WTC11 (cell line): ENCODE results near the gene MGAT4C. TPM values are rescaled to one million over a fixed set of nuclear protein-coding genes. Genes with fewer than 3 reads are reported as not detected.

Source experiments
- ATAC-seq: fragments of 200-7000 bp; cut with Tn5 transposase; 2 replicates; pipeline ENCODE4 v1.10.0; 2021; ENCODE audit warnings: mild to moderate bottlenecking, moderate library complexity
- CTCF ChIA-PET: fragments of 300-600 bp; sonication (Branson Sonifier 250); formaldehyde crosslinking; loops from one replicate; lab custom pipeline; 2021; ENCODE audit warnings: antibody characterized with exemption; lab: Charles Lee
- POLR2A ChIA-PET: fragments of 350-600 bp; sonication (Branson Sonifier 250); formaldehyde crosslinking; loops from one replicate; lab custom pipeline; 2021; ENCODE audit warnings: antibody characterized with exemption; lab: Charles Lee
- DNase-seq: peaks from one replicate; pipeline ENCODE4 v3.0.0; 2021; ENCODE audit warnings: low spot score
- H3K27ac Mint-ChIP-seq: 2 replicates; pipeline ENCODE4 v1.8.0; 2021; ENCODE audit warnings: mixed read lengths
- H3K27me3 Mint-ChIP-seq: 2 replicates; pipeline ENCODE4 v1.8.0; 2021; ENCODE audit warnings: low read depth, mild to moderate bottlenecking, moderate library complexity, mixed read lengths
- H3K36me3 Mint-ChIP-seq: 2 replicates; pipeline ENCODE4 v1.8.0; 2021; ENCODE audit warnings: mixed read lengths
- H3K4me1 Mint-ChIP-seq: 2 replicates; pipeline ENCODE4 v1.8.0; 2022; ENCODE audit warnings: mixed read lengths
- H3K4me3 Mint-ChIP-seq: 2 replicates; pipeline ENCODE4 v1.8.0; 2021; ENCODE audit warnings: mild to moderate bottlenecking, moderate library complexity, mixed read lengths
- H3K9me3 Mint-ChIP-seq: 2 replicates; pipeline ENCODE4 v1.8.0; 2021; ENCODE audit warnings: mixed read lengths
- ATF1 ChIP-seq: sonication (generic); formaldehyde crosslinking; IDR thresholded peaks from 2 replicates; pipeline ENCODE4 v1.8.1; 2023; ENCODE audit warnings: mild to moderate bottlenecking, moderate library complexity, missing genetic modification reagents
- CREB1 ChIP-seq: sonication (generic); formaldehyde crosslinking; IDR thresholded peaks from 2 replicates; pipeline ENCODE4 v1.8.0; 2023; ENCODE audit warnings: mild to moderate bottlenecking, missing genetic modification reagents
- MYBL2 ChIP-seq: sonication (generic); formaldehyde crosslinking; IDR thresholded peaks from 2 replicates; pipeline ENCODE4 v1.8.1; 2023; ENCODE audit warnings: mild to moderate bottlenecking, moderate library complexity, missing genetic modification reagents
- NFATC4 ChIP-seq: fragments of 250-450 bp; sonication (Bioruptor Pico); IDR thresholded peaks from 2 replicates; pipeline ENCODE4 v1.9.0; 2021; ENCODE audit warnings: mild to moderate bottlenecking
- NFYB ChIP-seq: sonication (generic); formaldehyde crosslinking; conservative IDR thresholded peaks from 2 replicates; pipeline ENCODE4 v1.8.0; 2022; ENCODE audit warnings: low read depth, missing genetic modification reagents
- NR2C2 ChIP-seq: sonication (generic); formaldehyde crosslinking; IDR thresholded peaks from 2 replicates; pipeline ENCODE4 v1.8.0; 2022; ENCODE audit warnings: mild to moderate bottlenecking, missing genetic modification reagents
- SMAD4 ChIP-seq: sonication (generic); formaldehyde crosslinking; IDR thresholded peaks from 2 replicates; pipeline ENCODE4 v1.8.0; 2022; ENCODE audit warnings: mild to moderate bottlenecking, missing genetic modification reagents
- TCF7 ChIP-seq: sonication (generic); formaldehyde crosslinking; IDR thresholded peaks from 2 replicates; pipeline ENCODE4 v1.8.0; 2022; ENCODE audit warnings: mild to moderate bottlenecking, low read depth, missing genetic modification reagents, moderate library complexity
- TP53 ChIP-seq: sonication (generic); formaldehyde crosslinking; IDR thresholded peaks from 2 replicates; pipeline ENCODE4 v1.8.1; 2023; ENCODE audit warnings: mild to moderate bottlenecking, missing genetic modification reagents
- ZNF138 ChIP-seq: sonication (generic); formaldehyde crosslinking; conservative IDR thresholded peaks from 2 replicates; pipeline ENCODE4 v1.8.1; 2022; ENCODE audit warnings: mild to moderate bottlenecking, moderate library complexity, missing genetic modification reagents
- ZNF671 ChIP-seq: fragments of 250-450 bp; sonication (Bioruptor Pico); IDR thresholded peaks from 2 replicates; pipeline ENCODE4 v1.8.0; 2021; ENCODE audit warnings: mild to moderate bottlenecking
- total RNA-seq: library from RNA; stranded (reverse); gene quantifications from 3 replicates; pipeline ENCODE4 v1.2.3, GENCODE V29; 2021
- TF ChIP-seq, protein P1 (sequence below): sonication (generic); formaldehyde crosslinking; IDR thresholded peaks from 2 replicates; pipeline ENCODE4 v1.8.0; 2023; ENCODE audit warnings: missing genetic modification reagents, mild to moderate bottlenecking, borderline replicate concordance
- TF ChIP-seq, protein P2 (sequence below): sonication (generic); formaldehyde crosslinking; IDR thresholded peaks from 2 replicates; pipeline ENCODE4 v1.8.1; 2022; ENCODE audit warnings: mild to moderate bottlenecking, moderate library complexity, missing genetic modification reagents
- TF ChIP-seq, protein P3 (sequence below): fragments of 250-450 bp; sonication (Bioruptor Pico); IDR thresholded peaks from 2 replicates; pipeline ENCODE4 v2.1.2; 2022; ENCODE audit warnings: mild to moderate bottlenecking, moderate library complexity
- TF ChIP-seq, protein P4 (sequence below): sonication (generic); formaldehyde crosslinking; IDR thresholded peaks from 2 replicates; pipeline ENCODE4 v1.8.0; 2023; ENCODE audit warnings: mild to moderate bottlenecking, missing genetic modification reagents
- TF ChIP-seq, protein P5 (sequence below): sonication (generic); formaldehyde crosslinking; IDR thresholded peaks from 2 replicates; pipeline ENCODE4 v1.8.1; 2023; ENCODE audit warnings: mild to moderate bottlenecking, missing genetic modification reagents

MGAT4C gene
- total RNA-seq, 1 experiment from 2014 or later, result 4.8 TPM

DNA sequence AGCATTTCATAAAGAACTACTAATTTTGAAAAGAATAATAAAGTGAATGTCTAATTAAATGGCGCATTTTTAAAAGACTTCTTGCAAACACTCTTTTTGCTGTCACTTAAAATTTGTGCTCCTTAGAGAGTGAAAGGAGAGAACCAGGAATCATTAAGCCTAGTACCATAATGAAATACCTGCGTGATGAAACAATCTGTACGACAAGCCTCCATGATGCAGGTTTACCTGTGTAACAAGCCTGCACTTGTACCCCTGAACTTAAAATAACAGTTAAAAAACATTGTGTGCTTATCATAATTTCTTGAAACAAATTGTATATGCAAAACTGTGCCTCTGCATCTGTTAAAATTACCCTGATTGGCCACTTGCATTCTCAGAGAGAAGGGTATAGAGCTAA lies 108.1 kb downstream of the MGAT4C start:
- Mint-ChIP-seq H3K36me3 (no peaks in the 10 kb centered on the region), H3K27me3 (no peaks in the 10 kb centered on the region), H3K4me3 (no peak overlapping the region), H3K27ac (no peak overlapping the region), H3K9me3 (peaks cover 8% of the 10 kb centered on the region; the same call in 1 of the 2 replicates), H3K4me1 (peaks cover 16% of the 10 kb centered on the region)
- POLR2A ChIA-PET, result no interaction called here
- CTCF ChIA-PET, result no interaction called here
- no peak for ATAC-seq
- TF ChIP-seq, protein P1, sequence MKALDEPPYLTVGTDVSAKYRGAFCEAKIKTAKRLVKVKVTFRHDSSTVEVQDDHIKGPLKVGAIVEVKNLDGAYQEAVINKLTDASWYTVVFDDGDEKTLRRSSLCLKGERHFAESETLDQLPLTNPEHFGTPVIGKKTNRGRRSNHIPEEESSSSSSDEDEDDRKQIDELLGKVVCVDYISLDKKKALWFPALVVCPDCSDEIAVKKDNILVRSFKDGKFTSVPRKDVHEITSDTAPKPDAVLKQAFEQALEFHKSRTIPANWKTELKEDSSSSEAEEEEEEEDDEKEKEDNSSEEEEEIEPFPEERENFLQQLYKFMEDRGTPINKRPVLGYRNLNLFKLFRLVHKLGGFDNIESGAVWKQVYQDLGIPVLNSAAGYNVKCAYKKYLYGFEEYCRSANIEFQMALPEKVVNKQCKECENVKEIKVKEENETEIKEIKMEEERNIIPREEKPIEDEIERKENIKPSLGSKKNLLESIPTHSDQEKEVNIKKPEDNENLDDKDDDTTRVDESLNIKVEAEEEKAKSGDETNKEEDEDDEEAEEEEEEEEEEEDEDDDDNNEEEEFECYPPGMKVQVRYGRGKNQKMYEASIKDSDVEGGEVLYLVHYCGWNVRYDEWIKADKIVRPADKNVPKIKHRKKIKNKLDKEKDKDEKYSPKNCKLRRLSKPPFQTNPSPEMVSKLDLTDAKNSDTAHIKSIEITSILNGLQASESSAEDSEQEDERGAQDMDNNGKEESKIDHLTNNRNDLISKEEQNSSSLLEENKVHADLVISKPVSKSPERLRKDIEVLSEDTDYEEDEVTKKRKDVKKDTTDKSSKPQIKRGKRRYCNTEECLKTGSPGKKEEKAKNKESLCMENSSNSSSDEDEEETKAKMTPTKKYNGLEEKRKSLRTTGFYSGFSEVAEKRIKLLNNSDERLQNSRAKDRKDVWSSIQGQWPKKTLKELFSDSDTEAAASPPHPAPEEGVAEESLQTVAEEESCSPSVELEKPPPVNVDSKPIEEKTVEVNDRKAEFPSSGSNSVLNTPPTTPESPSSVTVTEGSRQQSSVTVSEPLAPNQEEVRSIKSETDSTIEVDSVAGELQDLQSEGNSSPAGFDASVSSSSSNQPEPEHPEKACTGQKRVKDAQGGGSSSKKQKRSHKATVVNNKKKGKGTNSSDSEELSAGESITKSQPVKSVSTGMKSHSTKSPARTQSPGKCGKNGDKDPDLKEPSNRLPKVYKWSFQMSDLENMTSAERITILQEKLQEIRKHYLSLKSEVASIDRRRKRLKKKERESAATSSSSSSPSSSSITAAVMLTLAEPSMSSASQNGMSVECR (CRISPR knock-in tag), result no peak
- no peak for TF ChIP-seq NFYB (CRISPR knock-in tag)
- no peak for DNase-seq

DNA sequence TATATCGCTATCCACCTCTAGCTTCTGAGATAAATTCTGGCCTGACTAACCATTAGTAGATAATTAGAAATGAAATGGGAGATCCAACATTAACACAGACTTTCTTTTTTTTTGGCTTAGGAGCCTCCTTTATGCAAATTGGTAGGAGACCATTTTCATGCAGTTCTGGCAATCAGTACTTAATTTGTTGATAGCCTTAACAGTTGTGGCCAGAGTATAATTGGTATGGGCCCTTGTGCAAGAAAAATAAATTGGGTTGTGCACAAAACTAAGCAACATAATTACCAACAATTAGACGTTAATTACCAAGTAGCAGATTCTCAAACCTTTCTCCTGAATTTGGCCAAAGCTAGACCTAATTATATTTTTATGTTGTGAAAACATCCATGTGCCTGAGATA lies 111.0 kb downstream of the MGAT4C start:
- POLR2A ChIA-PET, result no interaction called here
- Mint-ChIP-seq H3K27ac (no peak overlapping the region), H3K27me3 (no peaks in the 10 kb centered on the region), H3K4me3 (no peak overlapping the region), H3K36me3 (no peaks in the 10 kb centered on the region), H3K9me3 (peaks cover 4% of the 10 kb centered on the region; the same call in 1 of the 2 replicates), H3K4me1 (peaks cover 16% of the 10 kb centered on the region)
- ATAC-seq, result no peak
- no peak for DNase-seq
- TF ChIP-seq NFATC4 (CRISPR knock-in tag) (no peak), MYBL2 (CRISPR knock-in tag) (no peak), NR2C2 (CRISPR knock-in tag) (no peak), TP53 (CRISPR knock-in tag) (no peak), ZNF671 (CRISPR knock-in tag) (no peak), SMAD4 (CRISPR knock-in tag) (no peak), ATF1 (CRISPR knock-in tag) (no peak), ZNF138 (CRISPR knock-in tag) (no peak), TCF7 (CRISPR knock-in tag) (no peak), CREB1 (CRISPR knock-in tag) (no peak)
- TF ChIP-seq, protein P2, sequence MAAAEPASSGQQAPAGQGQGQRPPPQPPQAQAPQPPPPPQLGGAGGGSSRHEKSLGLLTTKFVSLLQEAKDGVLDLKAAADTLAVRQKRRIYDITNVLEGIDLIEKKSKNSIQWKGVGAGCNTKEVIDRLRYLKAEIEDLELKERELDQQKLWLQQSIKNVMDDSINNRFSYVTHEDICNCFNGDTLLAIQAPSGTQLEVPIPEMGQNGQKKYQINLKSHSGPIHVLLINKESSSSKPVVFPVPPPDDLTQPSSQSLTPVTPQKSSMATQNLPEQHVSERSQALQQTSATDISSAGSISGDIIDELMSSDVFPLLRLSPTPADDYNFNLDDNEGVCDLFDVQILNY (CRISPR knock-in tag), result no peak
- TF ChIP-seq, protein P3, sequence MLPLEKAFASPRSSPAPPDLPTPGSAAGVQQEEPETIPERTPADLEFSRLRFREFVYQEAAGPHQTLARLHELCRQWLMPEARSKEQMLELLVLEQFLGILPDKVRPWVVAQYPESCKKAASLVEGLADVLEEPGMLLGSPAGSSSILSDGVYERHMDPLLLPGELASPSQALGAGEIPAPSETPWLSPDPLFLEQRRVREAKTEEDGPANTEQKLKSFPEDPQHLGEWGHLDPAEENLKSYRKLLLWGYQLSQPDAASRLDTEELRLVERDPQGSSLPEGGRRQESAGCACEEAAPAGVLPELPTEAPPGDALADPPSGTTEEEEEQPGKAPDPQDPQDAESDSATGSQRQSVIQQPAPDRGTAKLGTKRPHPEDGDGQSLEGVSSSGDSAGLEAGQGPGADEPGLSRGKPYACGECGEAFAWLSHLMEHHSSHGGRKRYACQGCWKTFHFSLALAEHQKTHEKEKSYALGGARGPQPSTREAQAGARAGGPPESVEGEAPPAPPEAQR, result no peak
- TF ChIP-seq, protein P4, sequence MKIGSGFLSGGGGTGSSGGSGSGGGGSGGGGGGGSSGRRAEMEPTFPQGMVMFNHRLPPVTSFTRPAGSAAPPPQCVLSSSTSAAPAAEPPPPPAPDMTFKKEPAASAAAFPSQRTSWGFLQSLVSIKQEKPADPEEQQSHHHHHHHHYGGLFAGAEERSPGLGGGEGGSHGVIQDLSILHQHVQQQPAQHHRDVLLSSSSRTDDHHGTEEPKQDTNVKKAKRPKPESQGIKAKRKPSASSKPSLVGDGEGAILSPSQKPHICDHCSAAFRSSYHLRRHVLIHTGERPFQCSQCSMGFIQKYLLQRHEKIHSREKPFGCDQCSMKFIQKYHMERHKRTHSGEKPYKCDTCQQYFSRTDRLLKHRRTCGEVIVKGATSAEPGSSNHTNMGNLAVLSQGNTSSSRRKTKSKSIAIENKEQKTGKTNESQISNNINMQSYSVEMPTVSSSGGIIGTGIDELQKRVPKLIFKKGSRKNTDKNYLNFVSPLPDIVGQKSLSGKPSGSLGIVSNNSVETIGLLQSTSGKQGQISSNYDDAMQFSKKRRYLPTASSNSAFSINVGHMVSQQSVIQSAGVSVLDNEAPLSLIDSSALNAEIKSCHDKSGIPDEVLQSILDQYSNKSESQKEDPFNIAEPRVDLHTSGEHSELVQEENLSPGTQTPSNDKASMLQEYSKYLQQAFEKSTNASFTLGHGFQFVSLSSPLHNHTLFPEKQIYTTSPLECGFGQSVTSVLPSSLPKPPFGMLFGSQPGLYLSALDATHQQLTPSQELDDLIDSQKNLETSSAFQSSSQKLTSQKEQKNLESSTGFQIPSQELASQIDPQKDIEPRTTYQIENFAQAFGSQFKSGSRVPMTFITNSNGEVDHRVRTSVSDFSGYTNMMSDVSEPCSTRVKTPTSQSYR, result no peak
- TF ChIP-seq, protein P5, sequence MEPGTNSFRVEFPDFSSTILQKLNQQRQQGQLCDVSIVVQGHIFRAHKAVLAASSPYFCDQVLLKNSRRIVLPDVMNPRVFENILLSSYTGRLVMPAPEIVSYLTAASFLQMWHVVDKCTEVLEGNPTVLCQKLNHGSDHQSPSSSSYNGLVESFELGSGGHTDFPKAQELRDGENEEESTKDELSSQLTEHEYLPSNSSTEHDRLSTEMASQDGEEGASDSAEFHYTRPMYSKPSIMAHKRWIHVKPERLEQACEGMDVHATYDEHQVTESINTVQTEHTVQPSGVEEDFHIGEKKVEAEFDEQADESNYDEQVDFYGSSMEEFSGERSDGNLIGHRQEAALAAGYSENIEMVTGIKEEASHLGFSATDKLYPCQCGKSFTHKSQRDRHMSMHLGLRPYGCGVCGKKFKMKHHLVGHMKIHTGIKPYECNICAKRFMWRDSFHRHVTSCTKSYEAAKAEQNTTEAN (CRISPR knock-in tag), result no peak
- CTCF ChIA-PET, result no interaction called here
